Fibroblast of mammary gland (primary cell): ENCODE measurements around the gene GLS2.
"Not testable (repeated sequence)": the region's sequence is repeated elsewhere in the genome, so short reads cannot be mapped to it uniquely, and the experiment has no call there.

Experiments used
- DNase-seq: peaks from one replicate; pipeline ENCODE4 v3.0.0-alpha.2; 2010; ENCODE audit warnings: low read depth
- H3K4me3 ChIP-seq: 2 replicates; pipeline ENCODE4 v1.5.1; 2011; ENCODE audit warnings: low read depth, mild to moderate bottlenecking, low read length, moderate library complexity; ENCODE audit not compliant: control insufficient read depth
- CTCF ChIP-seq: conservative IDR thresholded peaks from 2 replicates; pipeline ENCODE4 v1.5.1; 2011; ENCODE audit warnings: low read depth, low read length, inconsistent platforms; ENCODE audit not compliant: control insufficient read depth, insufficient read depth

GLS2 gene

GRCh38 chr12:56510786-56511185 lies 22.8 kb upstream of the GLS2 start:
- DNase-seq: no peak
- H3K4me3 ChIP-seq: no peak overlapping the region
- TF ChIP-seq CTCF: no peak

- DNase-seq, H3K4me3 ChIP-seq: not testable (repeated sequence)
Observed at GRCh38 chr12:56499879-56500278, 11.9 kb upstream of the GLS2 start.

- not testable (repeated sequence) for H3K4me3 ChIP-seq, DNase-seq
Observed at GRCh38 chr12:56499452-56499851, 11.5 kb upstream of the GLS2 start.

- not testable (repeated sequence) for DNase-seq
Observed at GRCh38 chr12:56498126-56498902, 10.4 kb upstream of the GLS2 start.

GRCh38 chr12:56496704-56497103 lies 8.7 kb upstream of the GLS2 start:
- TF ChIP-seq CTCF: peak; percentile 10
- peak; percentile 14 for DNase-seq
- H3K4me3 ChIP-seq: not testable (repeated sequence)

More at GRCh38 chr12:56498126-56498902, 10.4 kb upstream of the GLS2 start:
- not testable (repeated sequence) for H3K4me3 ChIP-seq

GRCh38 chr12:56494481-56494880 lies 6.5 kb upstream of the GLS2 start:
- not testable (repeated sequence) for H3K4me3 ChIP-seq, DNase-seq

- not testable (repeated sequence) for H3K4me3 ChIP-seq, DNase-seq
Observed at GRCh38 chr12:56494106-56494415, 6.1 kb upstream of the GLS2 start.

- H3K4me3 ChIP-seq, DNase-seq: not testable (repeated sequence)
Observed at GRCh38 chr12:56493409-56494105, 5.6 kb upstream of the GLS2 start.

- TF ChIP-seq CTCF: no peak
- DNase-seq: no peak
- no peak overlapping the region for H3K4me3 ChIP-seq
Observed at GRCh38 chr12:56490360-56490759, 2.4 kb upstream of the GLS2 start.

- peak overlapping the region; percentile 40 for H3K4me3 ChIP-seq
- no peak for TF ChIP-seq CTCF
- DNase-seq: peak; percentile 9
Observed at GRCh38 chr12:56487448-56488040, 417 bp downstream of the GLS2 start.
